Astrocyte (in vitro differentiated cells and primary cell): ENCODE measurements around the gene NTN1. TPM values are rescaled to one million over a fixed set of nuclear protein-coding genes. Genes with fewer than 3 reads are reported as not detected.

Experiments used
- DNase-seq: peaks from one replicate; pipeline ENCODE4 v3.0.0-alpha.2; 2010; ENCODE audit warnings: low read depth
- FAIRE-seq: peaks from 2 replicates; lab custom pipeline; 2011; peaks lifted over from hg19 to GRCh38; lab: Jason Lieb, UNC
- H2AFZ ChIP-seq: 2 replicates; pipeline ENCODE4 v1.6.0; 2012; ENCODE audit warnings: low read depth, low read length, inconsistent platforms
- H3K27ac ChIP-seq: 2 replicates; pipeline ENCODE4 v1.5.1; 2011; ENCODE audit warnings: low read depth, low read length, inconsistent platforms
- H3K27me3 ChIP-seq: 2 replicates; pipeline ENCODE4 v1.6.0; 2011; ENCODE audit warnings: low read length, inconsistent platforms; ENCODE audit not compliant: insufficient read depth
- H3K36me3 ChIP-seq: 2 replicates; pipeline ENCODE4 v1.5.1; 2011; ENCODE audit warnings: low read length, inconsistent platforms; ENCODE audit not compliant: insufficient read depth
- H3K4me1 ChIP-seq: 2 replicates; pipeline ENCODE4 v1.5.1; 2011; ENCODE audit warnings: low read length, inconsistent platforms; ENCODE audit not compliant: insufficient read depth
- H3K4me2 ChIP-seq: 2 replicates; pipeline ENCODE4 v1.6.0; 2012; ENCODE audit warnings: low read length, inconsistent platforms
- H3K4me3 ChIP-seq: 2 replicates; pipeline ENCODE4 v1.5.1; 2011; ENCODE audit warnings: low read depth, mild to moderate bottlenecking, low read length, inconsistent platforms; ENCODE audit not compliant: insufficient read depth
- H3K79me2 ChIP-seq: 2 replicates; pipeline ENCODE4 v1.6.0; 2012; ENCODE audit warnings: mild to moderate bottlenecking, low read length, inconsistent platforms; ENCODE audit not compliant: insufficient read depth
- H3K9ac ChIP-seq: 2 replicates; pipeline ENCODE4 v1.6.0; 2012; ENCODE audit warnings: mild to moderate bottlenecking, low read length, inconsistent platforms
- H3K9me3 ChIP-seq: 2 replicates; pipeline ENCODE4 v1.5.1; 2012; ENCODE audit warnings: low read depth, mild to moderate bottlenecking, low read length, inconsistent platforms; ENCODE audit not compliant: insufficient read depth
- H4K20me1 ChIP-seq: 2 replicates; pipeline ENCODE4 v1.6.0; 2012; ENCODE audit warnings: low read length, inconsistent platforms; ENCODE audit not compliant: insufficient read depth
- H3K27ac Mint-ChIP-seq: one replicate; pipeline ENCODE4 v1.8.0; 2021; ENCODE audit warnings: mild to moderate bottlenecking, mixed read lengths; ENCODE audit not compliant: unreplicated experiment
- H3K27me3 Mint-ChIP-seq: one replicate; pipeline ENCODE4 v1.8.0; 2021; ENCODE audit warnings: low read depth, mixed read lengths; ENCODE audit not compliant: unreplicated experiment
- H3K36me3 Mint-ChIP-seq: one replicate; pipeline ENCODE4 v1.8.0; 2021; ENCODE audit warnings: low read depth, mixed read lengths; ENCODE audit not compliant: unreplicated experiment
- H3K4me1 Mint-ChIP-seq: one replicate; pipeline ENCODE4 v1.8.0; 2021; ENCODE audit warnings: low read depth, mixed read lengths; ENCODE audit not compliant: unreplicated experiment
- H3K4me3 Mint-ChIP-seq: one replicate; pipeline ENCODE4 v1.8.0; 2021; ENCODE audit warnings: mild to moderate bottlenecking, moderate library complexity, mixed read lengths; ENCODE audit not compliant: unreplicated experiment
- H3K9me3 Mint-ChIP-seq: one replicate; pipeline ENCODE4 v1.8.0; 2021; ENCODE audit warnings: mild to moderate bottlenecking, mixed read lengths; ENCODE audit not compliant: unreplicated experiment
- EZH2 ChIP-seq: IDR thresholded peaks from 2 replicates; pipeline ENCODE4 v1.6.1; 2012; ENCODE audit warnings: mild to moderate bottlenecking, low read length, inconsistent platforms; ENCODE audit not compliant: insufficient read depth
- total RNA-seq: library from RNA; stranded (reverse); gene quantifications from 2 replicates; pipeline ENCODE4 v1.2.1, GENCODE V29; 2021
- TF ChIP-seq, protein P1 (sequence below): IDR thresholded peaks from 2 replicates; pipeline ENCODE4 v1.5.1; 2011; ENCODE audit warnings: low read depth, mild to moderate bottlenecking, inconsistent platforms, low read length, moderate library complexity; ENCODE audit not compliant: insufficient read depth

NTN1 gene
- total RNA-seq, 1 donor from 2014 or later: 9.8 TPM

DNA sequence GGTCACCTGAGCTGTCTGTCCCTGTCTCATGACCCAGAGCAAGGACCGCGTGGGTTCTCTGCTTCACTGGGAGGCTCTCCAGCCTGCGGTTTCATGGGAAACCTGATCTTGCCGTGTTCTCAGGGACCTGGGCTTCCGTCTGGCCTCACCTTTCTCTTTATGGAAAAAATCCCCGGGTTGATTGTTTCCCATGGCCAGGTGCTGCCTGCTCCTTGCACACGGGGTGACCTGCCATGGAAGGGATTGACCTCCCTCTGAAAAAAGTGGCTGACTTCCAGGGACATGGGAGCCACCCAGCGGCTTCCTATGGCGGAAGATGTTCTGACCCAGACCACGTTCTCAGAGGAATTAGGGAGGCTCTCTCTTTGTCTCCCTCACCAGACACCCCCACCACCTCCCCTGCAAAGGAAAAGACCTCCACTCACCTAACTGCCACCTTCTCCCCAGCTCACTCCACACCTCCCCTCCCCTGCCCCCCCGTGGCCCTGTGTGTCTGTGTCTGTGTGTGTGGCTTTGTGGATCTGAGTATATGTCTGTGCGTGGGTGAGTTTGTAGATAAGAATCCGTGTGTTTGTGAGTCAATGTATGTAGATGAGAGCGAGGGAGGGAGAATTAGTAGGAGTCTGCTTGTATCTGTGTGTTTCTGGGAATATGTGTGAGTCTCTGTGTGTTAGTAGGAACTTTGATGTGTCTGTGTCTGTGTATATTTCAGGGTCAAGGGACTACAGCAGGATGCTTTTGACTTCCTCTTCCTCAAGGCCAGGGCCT is 154.6 kb downstream of the NTN1 start:
- Histone ChIP-seq H3K36me3 (no peaks in the 10 kb centered on the region), H3K4me3 (no peak overlapping the region), H3K27ac (no peak overlapping the region), H3K9me3 (no peaks in the 10 kb centered on the region), H4K20me1 (no peaks in the 10 kb centered on the region), H2AFZ (no peak overlapping the region), H3K4me1 (no peaks in the 10 kb centered on the region), H3K79me2 (no peaks in the 10 kb centered on the region), H3K4me2 (no peak overlapping the region), H3K9ac (no peak overlapping the region), H3K27me3 (no peaks in the 10 kb centered on the region)
- H3K27ac Mint-ChIP-seq: no peak overlapping the region
- peaks cover 2% of the 10 kb centered on the region for H3K9me3 Mint-ChIP-seq
- H3K36me3 Mint-ChIP-seq: peaks cover 8% of the 10 kb centered on the region
- H3K4me3 Mint-ChIP-seq: no peak overlapping the region
- FAIRE-seq: no peak
- DNase-seq: peak; percentile 40
- peaks cover 9% of the 10 kb centered on the region for H3K4me1 Mint-ChIP-seq
- TF ChIP-seq, protein P1, sequence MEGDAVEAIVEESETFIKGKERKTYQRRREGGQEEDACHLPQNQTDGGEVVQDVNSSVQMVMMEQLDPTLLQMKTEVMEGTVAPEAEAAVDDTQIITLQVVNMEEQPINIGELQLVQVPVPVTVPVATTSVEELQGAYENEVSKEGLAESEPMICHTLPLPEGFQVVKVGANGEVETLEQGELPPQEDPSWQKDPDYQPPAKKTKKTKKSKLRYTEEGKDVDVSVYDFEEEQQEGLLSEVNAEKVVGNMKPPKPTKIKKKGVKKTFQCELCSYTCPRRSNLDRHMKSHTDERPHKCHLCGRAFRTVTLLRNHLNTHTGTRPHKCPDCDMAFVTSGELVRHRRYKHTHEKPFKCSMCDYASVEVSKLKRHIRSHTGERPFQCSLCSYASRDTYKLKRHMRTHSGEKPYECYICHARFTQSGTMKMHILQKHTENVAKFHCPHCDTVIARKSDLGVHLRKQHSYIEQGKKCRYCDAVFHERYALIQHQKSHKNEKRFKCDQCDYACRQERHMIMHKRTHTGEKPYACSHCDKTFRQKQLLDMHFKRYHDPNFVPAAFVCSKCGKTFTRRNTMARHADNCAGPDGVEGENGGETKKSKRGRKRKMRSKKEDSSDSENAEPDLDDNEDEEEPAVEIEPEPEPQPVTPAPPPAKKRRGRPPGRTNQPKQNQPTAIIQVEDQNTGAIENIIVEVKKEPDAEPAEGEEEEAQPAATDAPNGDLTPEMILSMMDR: no peak
- TF ChIP-seq EZH2: no peak
- peaks cover 20% of the 10 kb centered on the region for H3K27me3 Mint-ChIP-seq

DNA sequence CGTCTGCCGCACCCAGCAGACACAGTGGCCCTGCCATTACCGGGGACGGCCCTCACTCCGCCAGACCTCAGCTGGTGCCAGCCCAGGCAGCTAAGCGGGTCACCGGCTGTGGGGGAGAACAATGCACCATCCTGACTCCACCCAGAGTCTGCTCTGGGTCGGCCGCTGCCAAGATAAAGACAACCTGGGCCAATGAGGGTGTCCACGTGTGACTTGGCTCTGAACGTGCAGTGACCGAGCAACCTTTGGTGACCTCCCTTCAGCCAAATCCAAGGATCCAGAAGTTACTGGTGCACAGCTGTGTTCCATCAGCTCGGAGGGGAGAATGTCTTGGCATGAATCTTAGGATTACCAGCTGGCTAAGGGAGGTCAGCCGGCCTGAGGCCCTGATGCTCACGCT is 155.9 kb downstream of the NTN1 start:
- no peak for DNase-seq
- H3K27me3 ChIP-seq: no peaks in the 10 kb centered on the region
- H3K9me3 Mint-ChIP-seq: peaks cover 2% of the 10 kb centered on the region
- H3K27me3 Mint-ChIP-seq: peaks cover 28% of the 10 kb centered on the region
- H3K36me3 Mint-ChIP-seq: peaks cover 8% of the 10 kb centered on the region
- H3K4me2 ChIP-seq: no peak overlapping the region
- TF ChIP-seq, protein P1: no peak
- TF ChIP-seq EZH2: no peak
- no peak overlapping the region for H3K4me3 ChIP-seq
- no peak overlapping the region for H3K9ac ChIP-seq
- H3K9me3 ChIP-seq: no peaks in the 10 kb centered on the region
- FAIRE-seq: no peak
- H3K4me3 Mint-ChIP-seq: no peak overlapping the region
- no peaks in the 10 kb centered on the region for H3K4me1 ChIP-seq
- peaks cover 9% of the 10 kb centered on the region for H3K4me1 Mint-ChIP-seq
- H3K27ac Mint-ChIP-seq: no peak overlapping the region
- H4K20me1 ChIP-seq: no peaks in the 10 kb centered on the region
- H2AFZ ChIP-seq: no peak overlapping the region
- H3K36me3 ChIP-seq: no peaks in the 10 kb centered on the region
- no peaks in the 10 kb centered on the region for H3K79me2 ChIP-seq
- no peak overlapping the region for H3K27ac ChIP-seq

DNA sequence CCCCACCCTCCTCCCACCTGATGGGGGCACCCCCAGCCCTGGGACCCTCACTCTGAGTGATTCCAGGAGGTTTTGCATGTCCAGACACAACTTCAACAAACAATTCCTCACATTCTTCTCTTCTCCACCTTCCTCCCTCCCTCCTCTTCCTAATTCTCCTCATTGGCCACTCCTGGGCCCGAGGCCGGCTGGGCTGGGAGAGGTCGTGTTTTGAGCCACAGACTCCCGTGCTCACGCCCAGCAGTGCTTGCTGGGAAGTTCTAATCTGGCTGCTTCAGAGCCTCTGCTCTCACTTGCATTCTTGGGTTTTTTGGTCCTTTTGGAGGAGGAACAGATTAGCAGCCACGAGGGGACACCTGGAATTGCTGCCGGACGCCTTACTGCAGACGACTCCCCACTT is 157.0 kb downstream of the NTN1 start:
- no peak overlapping the region for H3K4me3 ChIP-seq
- no peaks in the 10 kb centered on the region for H3K9me3 ChIP-seq
- no peaks in the 10 kb centered on the region for H3K79me2 ChIP-seq
- H3K27me3 ChIP-seq: no peaks in the 10 kb centered on the region
- peaks cover 9% of the 10 kb centered on the region for H3K4me1 Mint-ChIP-seq
- TF ChIP-seq, protein P1: no peak
- TF ChIP-seq EZH2: no peak
- H3K4me3 Mint-ChIP-seq: no peak overlapping the region
- no peak overlapping the region for H3K27ac Mint-ChIP-seq
- H3K4me1 ChIP-seq: no peaks in the 10 kb centered on the region
- no peaks in the 10 kb centered on the region for H3K36me3 ChIP-seq
- H4K20me1 ChIP-seq: no peaks in the 10 kb centered on the region
- no peak overlapping the region for H3K9ac ChIP-seq
- H3K36me3 Mint-ChIP-seq: peaks cover 8% of the 10 kb centered on the region
- FAIRE-seq (no peak), DNase-seq (no peak)
- no peak overlapping the region for H3K4me2 ChIP-seq
- no peak overlapping the region for H3K27ac ChIP-seq
- H3K9me3 Mint-ChIP-seq: peaks cover 2% of the 10 kb centered on the region
- peaks cover 33% of the 10 kb centered on the region for H3K27me3 Mint-ChIP-seq
- no peak overlapping the region for H2AFZ ChIP-seq
